ENCODE measurements around the gene OTOP3. TPM values are rescaled to one million over a fixed set of nuclear protein-coding genes. Genes with fewer than 3 reads are reported as not detected.

OTOP3 gene
- total RNA-seq: not detected

GRCh38 chr17:74935585-74936469 lies at the start of gene OTOP3:
Gene OTOP3, plus strand, starts transcription at chr17:74935898. Its CDS starts 24 bp downstream, at chr17:74935922.

GRCh38 chr17:74892974-74893911 lies 42.5 kb upstream of the OTOP3 start, which contains the start of gene FADS6:
Gene FADS6, minus strand, starts transcription at chr17:74893633. Its CDS starts 38 bp downstream, at chr17:74893595.

GRCh38 chr17:74922694-74923537 lies 12.8 kb upstream of the OTOP3 start, which contains the start of gene USH1G:
Gene USH1G, minus strand, starts transcription at chr17:74923255. Its CDS starts 182 bp downstream, at chr17:74923073.

GRCh38 chr17:74924250-74924948 lies 11.3 kb upstream of the OTOP3 start, which contains the start of gene OTOP2:
Gene OTOP2, plus strand, starts transcription at chr17:74924273. Its CDS starts 360 bp downstream, at chr17:74924633.

GRCh38 chr17:74972107-74972972 lies 36.6 kb downstream of the OTOP3 start, which contains the start of gene HID1:
Gene HID1, minus strand, starts transcription at chr17:74972759. Its CDS starts 103 bp downstream, at chr17:74972656.

GRCh38 chr17:74987418-74987908 lies 51.8 kb downstream of the OTOP3 start, which contains the start of gene CDR2L:
Gene CDR2L, plus strand, starts transcription at chr17:74987632. Its CDS starts 412 bp downstream, at chr17:74988044.

Other genes starting within 250 kb of the OTOP3 start
- 0.46 TPM for gene CD300LF, start 223.0 kb upstream of the OTOP3 start, total RNA-seq
- 3.2 TPM for gene RAB37, start 198.6 kb upstream of the OTOP3 start, total RNA-seq
- 12.5 TPM for gene NHERF1, start 187.3 kb upstream of the OTOP3 start, total RNA-seq
- 20.5 TPM for gene NAT9, start 159.6 kb upstream of the OTOP3 start, total RNA-seq
- 1.2 TPM for gene GRIN2C, start 76.0 kb upstream of the OTOP3 start, total RNA-seq
- 5.5 TPM for gene FDXR, start 62.9 kb upstream of the OTOP3 start, total RNA-seq
- gene FADS6, start 42.3 kb upstream of the OTOP3 start, total RNA-seq: 5.5 TPM
- gene USH1G, start 12.6 kb upstream of the OTOP3 start, total RNA-seq: 0.46 TPM
- not detected for gene OTOP2, start 11.6 kb upstream of the OTOP3 start, total RNA-seq
- gene HID1, start 36.9 kb downstream of the OTOP3 start, total RNA-seq: 25.1 TPM
- gene CDR2L, start 51.7 kb downstream of the OTOP3 start, total RNA-seq: 7.2 TPM
- gene MRPL58, start 76.8 kb downstream of the OTOP3 start, total RNA-seq: 13.4 TPM
- gene ATP5PD, start 111.1 kb downstream of the OTOP3 start, total RNA-seq: 146 TPM
- 51.2 TPM for gene KCTD2, start 111.3 kb downstream of the OTOP3 start, total RNA-seq
- gene SLC16A5, start 152.1 kb downstream of the OTOP3 start, total RNA-seq: 2.1 TPM
- gene ARMC7, start 174.1 kb downstream of the OTOP3 start, total RNA-seq: 3.0 TPM
- 32.3 TPM for gene NT5C, start 195.8 kb downstream of the OTOP3 start, total RNA-seq
- 563 TPM for gene JPT1, start 218.6 kb downstream of the OTOP3 start, total RNA-seq
- gene SUMO2, start 247.1 kb downstream of the OTOP3 start, total RNA-seq: 146 TPM

Data from diencephalon (tissue), 1 donor.